Tibial nerve (tissue), 4 donors: ENCODE results near the gene GLIS2. TPM values are rescaled to one million over a fixed set of nuclear protein-coding genes. Genes with fewer than 3 reads are reported as not detected.

Experiments used
- DNase-seq, 2 donors: peaks; one replicate each; pipeline ENCODE4 v3.0.0-alpha.2; 2019; ENCODE audit warnings: low spot score in 2 of 2
- H3K27ac ChIP-seq, 4 donors: fragments of 200-600 bp; sonication (generic) in 3 of 4; one replicate each; pipeline ENCODE4 v1.5.1; 2017 to 2019; ENCODE audit warnings: mild to moderate bottlenecking in 1 of 4
- H3K27me3 ChIP-seq, 2 donors: fragments of 200-600 bp; sonication (generic) in 1 of 2; one replicate each; pipeline versions ENCODE4 v1.5.1 to v1.6.0; 2017 to 2019
- H3K36me3 ChIP-seq, 3 donors: fragments of 200-600 bp; sonication (generic); one replicate each; pipeline ENCODE4 v1.5.1; 2018 to 2019
- H3K4me1 ChIP-seq, 4 donors: fragments of 200-600 bp; sonication (generic) in 3 of 4; one replicate each; pipeline ENCODE4 v1.5.1; 2017 to 2019
- H3K4me3 ChIP-seq, 4 donors: fragments of 200-600 bp; sonication (generic) in 3 of 4; one replicate each; pipeline ENCODE4 v1.5.1; 2017 to 2019; ENCODE audit warnings: mild to moderate bottlenecking in 1 of 4, moderate library complexity in 1 of 4
- H3K9me3 ChIP-seq, 4 donors: fragments of 200-600 bp; sonication (generic) in 3 of 4; one replicate each; pipeline ENCODE4 v1.5.1; 2017 to 2019
- CTCF ChIP-seq, 5 experiments: fragments of 200-600 bp in 3 of 5; fragments of 450-650 bp in 2 of 5; sonication (generic) in 3 of 5; IDR thresholded peaks; one replicate each; pipeline ENCODE4 v1.5.1; 2016 to 2019; ENCODE audit warnings: antibody characterized with exemption in 5 of 5, mild to moderate bottlenecking in 3 of 5, moderate library complexity in 2 of 5
- EP300 ChIP-seq, 2 donors: sonication (generic); formaldehyde crosslinking; IDR thresholded peaks; one replicate each; pipeline ENCODE4 v1.6.1; 2017; ENCODE audit warnings: antibody characterized with exemption in 2 of 2, mild to moderate bottlenecking in 1 of 2
- POLR2A ChIP-seq, 2 donors: fragments of 450-650 bp; IDR thresholded peaks; one replicate each; pipeline ENCODE4 v1.6.1; 2017; ENCODE audit warnings: antibody characterized with exemption in 2 of 2, mild to moderate bottlenecking in 2 of 2, moderate library complexity in 2 of 2
- WGBS, 2 donors: methylation state at CpG; one replicate each; pipeline ENCODE4 v1.1.5; 2018; 5-methylcytosine and 5-hydroxymethylcytosine counted together
- total RNA-seq, 4 donors: library from RNA; depleted of rRNA; stranded (reverse); fragments of >200 nt; gene quantifications; one replicate each; pipeline ENCODE4 v1.1.0, GENCODE V29; 2016

The GLIS2 gene
- total RNA-seq, 4 donors from 2014 or later: 9.0 to 11.1 (median 10.8) TPM

- TF ChIP-seq EP300 (IDR thresholded peaks at IDR 0.05) (no peak), CTCF (IDR thresholded peaks at IDR 0.05) (no peak), POLR2A (IDR thresholded peaks at IDR 0.05) (no peak)
- H3K4me1 ChIP-seq: peaks cover 0 to 11% (median 0%) of the 10 kb centered on the region in 4 donors
- WGBS, 2 donors: 96 to 100% methylated on average over 2 of the region's 2 CpGs
- DNase-seq: no peak
- no peak overlapping the region for H3K27ac ChIP-seq
- no peak overlapping the region for H3K4me3 ChIP-seq
- no peaks in the 10 kb centered on the region for H3K27me3 ChIP-seq
- H3K36me3 ChIP-seq: no peaks in the 10 kb centered on the region
- H3K9me3 ChIP-seq: no peaks in the 10 kb centered on the region
Measured at GRCh38 chr16:4277987-4278513, 37.8 kb upstream of the GLIS2 start.

- 91 to 98% methylated on average over 2 of the region's 2 CpGs for WGBS, 2 donors
- TF ChIP-seq POLR2A (IDR thresholded peaks at IDR 0.05) (no peak), EP300 (IDR thresholded peaks at IDR 0.05) (no peak), CTCF (IDR thresholded peaks at IDR 0.05) (no peak)
Measured at GRCh38 chr16:4280625-4281024, 35.2 kb upstream of the GLIS2 start.

GRCh38 chr16:4283441-4283840 is 32.4 kb upstream of the GLIS2 start:
- no peak for DNase-seq
- no peak for TF ChIP-seq EP300 (IDR thresholded peaks at IDR 0.05)
- TF ChIP-seq POLR2A (IDR thresholded peaks at IDR 0.05): no peak
- no peak for TF ChIP-seq CTCF (IDR thresholded peaks at IDR 0.05)
- WGBS, 2 donors: 69 to 71% methylated on average over 8 of the region's 8 CpGs
- no peaks in the 10 kb centered on the region for H3K9me3 ChIP-seq
- no peaks in the 10 kb centered on the region for H3K27me3 ChIP-seq
- no peaks in the 10 kb centered on the region for H3K36me3 ChIP-seq
- no peak overlapping the region for H3K4me3 ChIP-seq
- H3K4me1 ChIP-seq: peaks cover 0 to 6% (median 2%) of the 10 kb centered on the region in 4 donors
- H3K27ac ChIP-seq: no peak overlapping the region

More at GRCh38 chr16:4280625-4281024, 35.2 kb upstream of the GLIS2 start:
- DNase-seq: no peak
- H3K27ac ChIP-seq: no peak overlapping the region
- H3K4me1 ChIP-seq: no peaks in the 10 kb centered on the region
- no peaks in the 10 kb centered on the region for H3K36me3 ChIP-seq
- no peak overlapping the region for H3K4me3 ChIP-seq
- H3K27me3 ChIP-seq: no peaks in the 10 kb centered on the region
- H3K9me3 ChIP-seq: no peaks in the 10 kb centered on the region

GRCh38 chr16:4283939-4284338 is 31.9 kb upstream of the GLIS2 start:
- H3K4me1 ChIP-seq: peaks cover 0 to 10% (median 4%) of the 10 kb centered on the region in 4 donors
- DNase-seq: no peak
- H3K4me3 ChIP-seq: no peak overlapping the region
- TF ChIP-seq EP300 (IDR thresholded peaks at IDR 0.05): no peak
- no peak for TF ChIP-seq CTCF (IDR thresholded peaks at IDR 0.05)
- no peak for TF ChIP-seq POLR2A (IDR thresholded peaks at IDR 0.05)
- 77 to 78% methylated on average over 2 of the region's 2 CpGs for WGBS, 2 donors
- H3K36me3 ChIP-seq: no peaks in the 10 kb centered on the region
- no peaks in the 10 kb centered on the region for H3K9me3 ChIP-seq
- H3K27ac ChIP-seq: no peak overlapping the region
- H3K27me3 ChIP-seq: no peaks in the 10 kb centered on the region

- no peak overlapping the region for H3K27ac ChIP-seq
- 68 to 74% methylated on average over 9 to 10 of the region's 10 CpGs for WGBS, 2 donors
- TF ChIP-seq CTCF (IDR thresholded peaks at IDR 0.05) (no peak), EP300 (IDR thresholded peaks at IDR 0.05) (no peak), POLR2A (IDR thresholded peaks at IDR 0.05) (no peak)
Measured at GRCh38 chr16:4285167-4285566, 30.7 kb upstream of the GLIS2 start.

More at GRCh38 chr16:4285167-4285566, 30.7 kb upstream of the GLIS2 start:
- Histone ChIP-seq H3K27me3 (no peaks in the 10 kb centered on the region), H3K9me3 (no peaks in the 10 kb centered on the region), H3K4me3 (no peak overlapping the region), H3K4me1 (peaks cover 0 to 13% (median 4%) of the 10 kb centered on the region in 4 donors), H3K36me3 (no peaks in the 10 kb centered on the region)
- DNase-seq: no peak
